K562 (cell line): ENCODE results near the gene FOXRED2. TPM values are rescaled to one million over a fixed set of nuclear protein-coding genes. Genes with fewer than 3 reads are reported as not detected.

Source experiments
- AFF4 ChIP-seq: sonication (generic); formaldehyde crosslinking; IDR thresholded peaks from 2 replicates; pipeline ENCODE4 v1.8.0; 2023; ENCODE audit warnings: mild to moderate bottlenecking, missing genetic modification reagents
- ATF7 ChIP-seq: fragments of 450-650 bp; IDR thresholded peaks from 2 replicates; pipeline ENCODE4 v1.7.1; 2014; ENCODE audit warnings: mild to moderate bottlenecking, moderate library complexity
- CREM ChIP-seq: IDR thresholded peaks from 2 replicates; pipeline ENCODE4 v1.6.1; 2014; ENCODE audit warnings: antibody characterized with exemption, low read depth
- GMEB1 ChIP-seq: fragments of 250-450 bp; sonication (Bioruptor Pico); IDR thresholded peaks from 2 replicates; pipeline ENCODE4 v1.4.0; 2020; ENCODE audit warnings: mild to moderate bottlenecking
- GTF2E2 ChIP-seq: fragments of 200-800 bp; sonication (Bioruptor generic); IDR thresholded peaks from 2 replicates; pipeline ENCODE4 v1.6.1; 2016; ENCODE audit warnings: missing genetic modification characterization, missing compliant biosample characterization
- MCM2 ChIP-seq: fragments of 450-650 bp; IDR thresholded peaks from 2 replicates; pipeline ENCODE4 v1.6.1; 2017; ENCODE audit warnings: low read depth, mild to moderate bottlenecking
- MNT ChIP-seq, 2 experiments: fragments of 450-650 bp; conservative IDR thresholded peaks; 2 replicates each; pipeline ENCODE4 v1.6.1; 2017; ENCODE audit warnings: mild to moderate bottlenecking in 2 of 2, moderate library complexity in 2 of 2
- NELFE ChIP-seq: IDR thresholded peaks from 2 replicates; pipeline ENCODE4 v1.6.1; 2011; ENCODE audit warnings: mild to moderate bottlenecking; ENCODE audit not compliant: insufficient read depth, insufficient read length
- RBM34 ChIP-seq: fragments of 200-400 bp; formaldehyde crosslinking; IDR thresholded peaks from 2 replicates; pipeline ENCODE4 v1.6.1; 2018; ENCODE audit warnings: low read length, borderline replicate concordance; ENCODE audit not compliant: insufficient read depth
- RREB1 ChIP-seq: fragments of 250-450 bp; sonication (Bioruptor Pico); IDR thresholded peaks from 2 replicates; pipeline ENCODE4 v1.4.0; 2020
- TAF1 ChIP-seq: IDR thresholded peaks from 2 replicates; pipeline ENCODE4 v1.6.1; 2011; ENCODE audit warnings: mild to moderate bottlenecking, low read length, moderate library complexity; ENCODE audit not compliant: insufficient read depth, control insufficient read depth, severe bottlenecking; ENCODE audit errors: extremely low read depth
- ZFX ChIP-seq: sonication (generic); formaldehyde crosslinking; IDR thresholded peaks from 2 replicates; pipeline ENCODE4 v1.8.0; 2022; ENCODE audit warnings: mild to moderate bottlenecking, missing genetic modification reagents, moderate library complexity
- ZNF263 ChIP-seq: sonication (generic); formaldehyde crosslinking; IDR thresholded peaks from 2 replicates; pipeline ENCODE4 v1.8.0; 2022; ENCODE audit warnings: mild to moderate bottlenecking, missing genetic modification reagents, borderline replicate concordance
- ZNF717 ChIP-seq: fragments of 250-450 bp; sonication (Bioruptor Pico); IDR thresholded peaks from 2 replicates; pipeline ENCODE4 v1.5.0; 2021
- polyA plus RNA-seq, 8 experiments: library from polyadenylated mRNA; depleted of rRNA in 4 of 8; stranded (reverse) in 5 of 8; unstranded in 3 of 8; fragments of >200 nt; fragmentation: Nextera tagmentation in 2 of 8; fragmentation: Illumina TruSeq in 1 of 8; extraction: Ambion mirVana in 2 of 8; extraction: Trizol in 1 of 8; gene quantifications; 2 replicates each; pipeline versions ENCODE4 v1.2.1 to v1.2.3, GENCODE V29; 2011 to 2014; ENCODE audit warnings: inconsistent platforms in 1 of 8, missing spikeins in 1 of 8
- total RNA-seq, 7 experiments: library from RNA; depleted of rRNA in 6 of 7; stranded (reverse); fragments of >200 nt in 6 of 7; fragmentation: Illumina TruSeq in 2 of 7; extraction: Trizol in 2 of 7; gene quantifications; 2 replicates each; pipeline versions ENCODE4 v1.2.1 to v1.2.3, GENCODE V29; 2011 to 2021; ENCODE audit warnings: low replicate concordance in 1 of 7

The FOXRED2 gene
- total and polyA plus RNA-seq, 9 of the 15 experiments (the other 6 are each of a cell fraction or from before 2014, with no cell fraction given), result 2.8 to 48.4 (median 7.8) TPM

GRCh38 chr22:36454916-36455570 lies 51.8 kb downstream of the FOXRED2 start (continued):
- 0 out of 2 replicates have a peak, but pooled peaks have one; percentile 52 for TF ChIP-seq RBM34
- peak; percentile 85 for TF ChIP-seq ZFX (CRISPR knock-in tag)
- TF ChIP-seq NELFE, result no peak
- peak; percentile 56 for TF ChIP-seq GMEB1 (CRISPR knock-in tag)
- TF ChIP-seq TAF1, result peak; percentile 33
- no peak for TF ChIP-seq ZNF717 (CRISPR knock-in tag)
- TF ChIP-seq ZNF263 (CRISPR knock-in tag), result peak; percentile 50; the same call in 1 of the 2 replicates
- TF ChIP-seq AFF4, result 0 out of 2 replicates have a peak, but pooled peaks have one; percentile 73
- TF ChIP-seq GTF2E2 (tag), result peak; percentile 79; the same call in 1 of the 2 replicates
- peak; percentile 70 for TF ChIP-seq CREM
- TF ChIP-seq ATF7, result peak; percentile 87
- TF ChIP-seq MCM2, result no peak
- peak in 1 of 2 experiments; percentile 74; a peak in 2 of 4 replicates for TF ChIP-seq MNT (conservative IDR thresholded peaks at IDR 0.05)
- no peak for TF ChIP-seq RREB1
